HCT116 (cell line): ENCODE data around the gene UBE2E1.

Experiments used
- EGR1 ChIP-seq: IDR thresholded peaks from 2 replicates; pipeline ENCODE4 v1.6.1; 2012; ENCODE audit warnings: low read depth
- POLR2AphosphoS5 ChIP-seq: IDR thresholded peaks from 2 replicates; pipeline ENCODE4 v1.6.1; 2011; ENCODE audit warnings: mild to moderate bottlenecking, low read depth, low read length, moderate library complexity
- REST ChIP-seq: IDR thresholded peaks from 2 replicates; pipeline ENCODE4 v1.6.1; 2012; ENCODE audit warnings: low read depth
- SIN3A ChIP-seq: IDR thresholded peaks from 2 replicates; pipeline ENCODE4 v1.6.1; 2012; ENCODE audit warnings: low read depth
- SP1 ChIP-seq: IDR thresholded peaks from 2 replicates; pipeline ENCODE4 v1.6.1; 2012; ENCODE audit warnings: low read depth
- TF ChIP-seq, protein P1 (sequence below), 3 experiments: fragments of 200-600 bp in 1 of 3; sonication (generic) in 1 of 3; IDR thresholded peaks in 2 of 3; conservative IDR thresholded peaks in 1 of 3; 2 replicates each; pipeline ENCODE4 v1.5.1; 2012 to 2017; ENCODE audit warnings: low read depth in 2 of 3, low read length in 2 of 3, antibody characterized with exemption in 1 of 3, borderline replicate concordance in 1 of 3, control low read depth in 1 of 3, mild to moderate bottlenecking in 1 of 3, mixed read lengths in 1 of 3, mixed run types in 1 of 3, moderate library complexity in 1 of 3; ENCODE audit not compliant: insufficient read depth in 1 of 3
- TF ChIP-seq, protein P2 (sequence below): IDR thresholded peaks from 2 replicates; pipeline ENCODE4 v1.6.1; 2011; ENCODE audit warnings: mild to moderate bottlenecking, low read length, moderate library complexity; ENCODE audit not compliant: insufficient replicate concordance; ENCODE audit errors: extremely low read depth

DNA sequence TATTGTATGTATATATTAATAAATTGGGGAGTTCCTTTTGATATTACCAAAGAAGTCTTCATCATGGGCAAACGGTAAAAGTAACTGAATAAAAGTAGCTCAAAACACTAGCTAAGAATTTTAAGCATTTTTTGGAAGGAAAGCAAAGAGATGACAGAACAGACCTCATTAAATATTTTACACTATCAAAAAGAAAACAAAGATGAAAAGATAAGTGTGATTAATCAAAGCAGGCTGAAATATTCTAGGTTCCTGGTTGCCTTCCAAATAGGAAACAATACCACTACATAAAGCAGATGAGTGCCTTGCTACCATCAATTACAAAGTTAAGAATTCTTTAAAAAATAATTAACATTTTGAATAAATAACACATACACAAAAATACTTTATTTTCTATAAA, 107.4 kb downstream of the UBE2E1 start:
- TF ChIP-seq EGR1 (no peak), SP1 (no peak), POLR2AphosphoS5 (no peak), SIN3A (no peak), REST (no peak)
- TF ChIP-seq, protein P1, sequence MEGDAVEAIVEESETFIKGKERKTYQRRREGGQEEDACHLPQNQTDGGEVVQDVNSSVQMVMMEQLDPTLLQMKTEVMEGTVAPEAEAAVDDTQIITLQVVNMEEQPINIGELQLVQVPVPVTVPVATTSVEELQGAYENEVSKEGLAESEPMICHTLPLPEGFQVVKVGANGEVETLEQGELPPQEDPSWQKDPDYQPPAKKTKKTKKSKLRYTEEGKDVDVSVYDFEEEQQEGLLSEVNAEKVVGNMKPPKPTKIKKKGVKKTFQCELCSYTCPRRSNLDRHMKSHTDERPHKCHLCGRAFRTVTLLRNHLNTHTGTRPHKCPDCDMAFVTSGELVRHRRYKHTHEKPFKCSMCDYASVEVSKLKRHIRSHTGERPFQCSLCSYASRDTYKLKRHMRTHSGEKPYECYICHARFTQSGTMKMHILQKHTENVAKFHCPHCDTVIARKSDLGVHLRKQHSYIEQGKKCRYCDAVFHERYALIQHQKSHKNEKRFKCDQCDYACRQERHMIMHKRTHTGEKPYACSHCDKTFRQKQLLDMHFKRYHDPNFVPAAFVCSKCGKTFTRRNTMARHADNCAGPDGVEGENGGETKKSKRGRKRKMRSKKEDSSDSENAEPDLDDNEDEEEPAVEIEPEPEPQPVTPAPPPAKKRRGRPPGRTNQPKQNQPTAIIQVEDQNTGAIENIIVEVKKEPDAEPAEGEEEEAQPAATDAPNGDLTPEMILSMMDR (IDR thresholded peaks at IDR 0.05 in 2 of 3, conservative IDR thresholded peaks at IDR 0.05 in 1 of 3; ENCODE audit: borderline replicate concordance in 1 of 3, insufficient read depth in 1 of 3, low read depth in 2 of 3, low read length in 2 of 3): no peak
- TF ChIP-seq, protein P2, sequence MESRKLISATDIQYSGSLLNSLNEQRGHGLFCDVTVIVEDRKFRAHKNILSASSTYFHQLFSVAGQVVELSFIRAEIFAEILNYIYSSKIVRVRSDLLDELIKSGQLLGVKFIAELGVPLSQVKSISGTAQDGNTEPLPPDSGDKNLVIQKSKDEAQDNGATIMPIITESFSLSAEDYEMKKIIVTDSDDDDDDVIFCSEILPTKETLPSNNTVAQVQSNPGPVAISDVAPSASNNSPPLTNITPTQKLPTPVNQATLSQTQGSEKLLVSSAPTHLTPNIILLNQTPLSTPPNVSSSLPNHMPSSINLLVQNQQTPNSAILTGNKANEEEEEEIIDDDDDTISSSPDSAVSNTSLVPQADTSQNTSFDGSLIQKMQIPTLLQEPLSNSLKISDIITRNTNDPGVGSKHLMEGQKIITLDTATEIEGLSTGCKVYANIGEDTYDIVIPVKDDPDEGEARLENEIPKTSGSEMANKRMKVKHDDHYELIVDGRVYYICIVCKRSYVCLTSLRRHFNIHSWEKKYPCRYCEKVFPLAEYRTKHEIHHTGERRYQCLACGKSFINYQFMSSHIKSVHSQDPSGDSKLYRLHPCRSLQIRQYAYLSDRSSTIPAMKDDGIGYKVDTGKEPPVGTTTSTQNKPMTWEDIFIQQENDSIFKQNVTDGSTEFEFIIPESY: no peak
